Panc1 (cell line): ENCODE data around the gene TAS2R38.

ENCODE experiments used
- CTCF ChIP-seq: fragments of 450-650 bp; IDR thresholded peaks from 2 replicates; pipeline ENCODE4 v1.5.1; 2017; ENCODE audit warnings: mild to moderate bottlenecking
- POLR2AphosphoS5 ChIP-seq: IDR thresholded peaks from 2 replicates; pipeline ENCODE4 v1.6.1; 2012; ENCODE audit warnings: mild to moderate bottlenecking, low read depth, low read length, moderate library complexity
- SIN3A ChIP-seq: IDR thresholded peaks from 2 replicates; pipeline ENCODE4 v1.6.1; 2012; ENCODE audit warnings: low read depth, mild to moderate bottlenecking, low read length, moderate library complexity, borderline replicate concordance; ENCODE audit not compliant: insufficient read depth

- TF ChIP-seq POLR2AphosphoS5 (no peak), CTCF (no peak), SIN3A (no peak)
Observed at GRCh38 chr7:141949021-141949420, 24.6 kb downstream of the TAS2R38 start.
